ENCODE results near the gene MAN2B2.

The MAN2B2 gene

DNA sequence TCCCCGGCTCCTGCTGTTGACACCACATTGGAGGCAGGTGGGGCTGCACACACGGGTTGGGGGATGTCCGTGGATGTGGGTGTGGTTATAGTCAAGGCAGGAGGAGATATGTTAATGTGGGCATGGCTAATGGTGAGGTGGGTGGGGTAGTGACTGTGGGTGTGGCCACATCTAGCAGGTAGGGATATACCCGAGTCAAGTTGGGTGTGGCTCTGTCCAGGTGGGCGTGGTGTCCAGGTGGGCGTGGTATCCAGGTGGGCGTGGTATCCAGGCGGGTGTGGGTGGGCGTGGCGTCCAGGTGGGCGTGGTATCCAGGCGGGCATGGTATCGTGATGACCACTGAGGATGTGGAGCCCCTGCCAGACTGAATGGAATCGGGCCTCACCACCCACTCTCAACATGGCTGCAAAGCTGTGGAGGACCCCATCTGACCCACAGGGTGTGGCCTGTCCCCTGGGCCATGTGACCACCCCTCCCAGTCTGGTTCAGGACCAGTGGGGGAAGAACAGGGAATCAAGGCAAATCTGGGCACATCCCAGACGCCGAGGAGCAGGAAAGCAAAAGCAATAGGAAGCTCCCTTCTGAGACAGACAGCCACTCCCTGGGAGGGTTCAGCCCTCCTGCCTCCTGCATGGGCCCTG, 21.0 kb downstream of the MAN2B2 start:
- no peak for DNase-seq

DNA sequence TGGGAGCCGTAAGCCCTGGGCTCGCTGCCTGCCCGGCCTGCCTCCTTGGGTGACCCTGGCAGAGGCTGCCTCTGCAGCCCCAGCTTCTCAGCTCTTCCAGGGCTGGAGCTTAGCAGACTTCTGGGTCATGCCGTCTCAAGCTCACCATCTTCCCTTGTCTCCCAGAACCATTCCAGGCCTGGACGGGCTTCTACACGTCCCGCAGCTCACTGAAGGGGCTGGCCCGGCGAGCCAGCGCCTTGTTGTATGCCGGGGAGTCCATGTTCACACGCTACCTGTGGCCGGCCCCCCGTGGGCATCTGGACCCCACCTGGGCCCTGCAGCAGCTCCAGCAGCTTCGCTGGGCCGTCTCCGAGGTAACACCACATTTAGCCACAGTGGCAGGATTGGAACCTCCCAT, 22.0 kb downstream of the MAN2B2 start:
- no peak for DNase-seq

DNA sequence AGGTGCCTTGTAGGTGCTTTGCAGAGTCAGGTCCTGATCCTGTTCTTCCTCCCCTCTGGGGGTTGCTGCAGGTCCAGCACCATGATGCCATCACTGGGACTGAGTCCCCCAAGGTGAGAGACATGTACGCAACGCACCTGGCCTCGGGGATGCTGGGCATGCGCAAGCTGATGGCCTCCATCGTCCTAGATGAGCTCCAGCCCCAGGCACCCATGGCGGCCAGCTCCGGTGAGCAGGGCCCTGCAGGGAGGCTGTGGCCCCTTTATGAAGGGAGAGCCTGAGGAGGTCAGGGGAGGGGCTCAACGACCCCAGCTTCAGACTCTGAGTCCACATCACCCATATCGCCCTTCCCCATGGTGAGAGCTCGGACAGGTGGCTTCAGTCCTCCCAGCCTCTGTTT, 23.1 kb downstream of the MAN2B2 start:
- no peak for DNase-seq

DNA sequence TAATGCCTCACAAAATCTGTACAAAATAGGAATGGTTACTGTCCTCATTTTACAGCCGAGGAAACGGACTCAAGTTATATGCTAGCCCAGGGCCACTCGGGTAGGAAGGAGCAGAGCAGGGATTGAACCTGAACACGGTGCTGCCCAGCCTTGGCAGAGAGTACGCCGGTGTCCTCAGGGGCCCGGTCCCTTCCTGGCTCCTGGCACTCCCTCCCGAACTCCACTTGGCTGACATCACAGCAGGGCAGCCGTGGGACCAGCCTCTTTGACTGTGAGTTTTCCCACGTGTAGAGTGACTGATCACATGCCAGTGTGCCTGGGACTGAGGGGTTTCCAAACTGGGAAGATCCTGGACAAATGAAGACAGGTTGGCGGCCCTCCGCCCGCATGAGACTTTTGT, 23.7 kb downstream of the MAN2B2 start:
- no peak for DNase-seq

DNA sequence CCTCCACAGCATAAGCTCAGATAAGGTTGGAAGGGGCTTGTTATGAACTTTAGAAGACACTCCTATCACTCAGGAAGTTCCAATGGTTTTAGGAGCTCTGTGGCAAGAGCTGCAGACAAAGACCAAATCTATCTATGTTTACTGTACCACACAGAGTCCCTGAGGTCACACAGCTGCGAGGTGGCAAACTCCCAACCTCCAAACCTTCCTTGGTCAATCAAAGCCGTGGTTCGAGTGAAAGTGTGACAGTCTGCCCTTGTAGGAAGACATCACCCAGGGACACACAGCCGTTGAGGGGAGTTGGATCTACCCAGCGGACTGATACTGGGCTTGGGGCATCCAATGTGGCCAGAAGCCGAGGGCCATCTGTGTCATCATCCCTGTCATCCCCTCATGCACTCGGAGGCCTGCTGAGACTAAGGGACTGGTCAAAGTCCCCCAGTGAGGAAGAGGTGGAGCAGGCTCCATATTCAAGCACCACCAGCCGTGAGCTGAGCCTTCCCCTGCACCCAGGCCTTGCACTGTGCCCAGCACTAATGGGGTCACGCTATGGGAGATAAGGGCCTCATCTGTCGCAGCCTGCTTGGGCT, 26.8 kb downstream of the MAN2B2 start:
- no peak for DNase-seq

DNA sequence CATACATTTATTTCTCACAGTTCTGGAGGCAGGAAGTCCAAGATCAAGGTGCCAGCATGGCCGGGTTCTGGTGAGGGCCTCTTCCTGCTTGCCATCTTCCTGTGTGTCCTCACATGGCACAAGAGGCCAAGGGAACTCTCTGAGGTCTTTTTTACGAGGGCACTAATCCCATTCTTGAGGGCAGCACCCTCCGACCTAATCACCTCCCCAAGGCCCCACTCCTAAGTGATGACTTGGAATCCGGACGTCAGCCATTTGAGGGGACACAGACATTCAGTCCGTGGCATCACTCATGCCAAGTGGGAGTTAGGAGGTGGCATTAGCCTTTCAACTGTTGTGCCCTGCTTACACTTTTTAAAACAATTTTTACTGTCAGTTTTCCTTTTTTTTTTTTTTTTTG, 27.3 kb downstream of the MAN2B2 start:
- no peak for DNase-seq

DNA sequence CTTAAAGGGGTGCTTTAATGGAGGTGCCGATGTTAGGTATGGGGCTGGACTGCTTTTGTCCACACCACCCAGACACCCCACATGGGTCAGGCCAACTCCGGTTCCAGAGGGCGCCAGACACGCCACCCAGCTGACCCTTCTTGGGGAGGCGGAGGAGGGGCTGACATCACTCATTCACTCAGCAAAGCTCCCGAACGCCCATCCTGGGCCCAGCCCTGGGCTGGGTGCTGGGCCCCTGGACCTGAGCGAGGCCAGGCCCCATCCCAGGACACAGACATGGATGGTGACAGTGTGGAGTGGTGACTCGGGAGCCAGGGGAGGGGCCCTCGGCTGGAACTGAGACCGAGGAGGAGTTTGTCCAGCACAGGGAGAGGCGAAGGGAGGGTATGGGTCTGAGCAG, 28.1 kb downstream of the MAN2B2 start:
- DNase-seq = no peak

DNA sequence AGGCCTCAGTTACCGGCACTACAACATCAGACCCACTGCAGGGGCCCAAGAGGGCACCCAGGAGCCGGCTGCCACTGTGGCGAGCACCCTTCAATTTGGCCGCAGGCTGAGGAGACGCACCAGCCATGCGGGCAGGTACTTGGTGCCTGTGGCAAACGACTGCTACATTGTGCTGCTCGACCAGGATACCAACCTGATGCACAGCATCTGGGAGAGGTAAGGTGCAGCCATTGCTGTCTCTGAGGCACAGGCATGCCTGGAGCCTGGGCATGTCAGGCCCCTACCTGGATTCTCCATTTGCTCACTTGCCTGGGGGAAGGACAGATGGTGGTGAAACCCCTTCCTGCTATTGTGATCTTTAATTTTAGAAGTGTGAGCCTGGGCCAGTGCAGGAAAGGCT, 30.1 kb downstream of the MAN2B2 start:
- DNase-seq = no peak

DNA sequence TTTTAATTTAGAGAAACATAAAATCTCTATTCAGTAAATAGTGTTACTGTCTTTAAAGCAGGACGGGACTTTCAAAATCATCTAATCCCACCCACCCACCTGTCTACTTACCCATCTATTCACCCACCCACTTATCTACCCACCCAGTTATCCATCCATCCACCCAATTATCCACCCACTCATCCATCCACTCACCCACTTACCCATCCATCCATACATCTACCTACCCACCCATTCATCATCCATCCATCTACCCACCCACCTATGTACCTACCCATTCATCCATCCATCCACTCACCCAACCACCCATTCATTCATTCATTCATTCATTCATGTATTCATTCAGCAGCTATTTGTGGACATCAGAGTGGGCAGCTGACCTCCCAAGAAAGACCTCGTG, 30.6 kb downstream of the MAN2B2 start:
- no peak for DNase-seq

DNA sequence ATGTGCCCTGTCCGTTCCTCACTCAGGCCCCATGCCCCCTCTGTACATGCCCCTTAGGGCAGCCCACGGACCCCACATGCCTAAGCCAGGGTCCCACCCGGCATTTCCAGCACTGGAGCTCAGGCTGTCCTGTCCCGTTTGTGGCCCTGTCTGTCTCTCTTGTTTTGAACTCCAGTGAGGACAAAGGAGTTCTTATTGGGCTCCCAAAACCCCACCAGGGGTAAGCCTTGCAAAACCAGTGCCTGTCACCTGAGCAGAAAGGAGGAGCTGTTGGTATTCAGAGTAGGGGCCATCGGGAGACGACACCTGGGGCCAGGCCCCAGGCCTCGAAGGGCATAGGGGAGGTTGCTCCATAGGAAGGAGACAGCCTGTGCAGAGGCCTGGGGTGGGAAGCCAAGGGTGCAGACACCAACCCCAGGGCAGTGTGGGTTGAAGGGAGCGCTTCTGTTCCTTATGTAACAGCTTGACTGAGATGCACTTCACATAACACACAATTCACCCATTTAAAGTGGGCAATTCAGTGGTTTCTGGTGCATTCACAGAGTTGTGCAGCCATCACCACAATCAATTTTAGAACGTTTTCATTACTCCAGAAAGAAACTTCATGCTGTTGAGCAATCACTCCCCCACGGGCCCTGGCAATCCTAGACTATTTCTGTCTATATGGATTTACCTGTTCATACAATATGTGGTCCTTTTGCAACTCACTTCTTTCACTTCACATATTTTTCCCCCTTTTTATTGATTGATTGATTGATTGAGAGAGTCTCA, 31.7 kb downstream of the MAN2B2 start:
- no peak for DNase-seq

DNA sequence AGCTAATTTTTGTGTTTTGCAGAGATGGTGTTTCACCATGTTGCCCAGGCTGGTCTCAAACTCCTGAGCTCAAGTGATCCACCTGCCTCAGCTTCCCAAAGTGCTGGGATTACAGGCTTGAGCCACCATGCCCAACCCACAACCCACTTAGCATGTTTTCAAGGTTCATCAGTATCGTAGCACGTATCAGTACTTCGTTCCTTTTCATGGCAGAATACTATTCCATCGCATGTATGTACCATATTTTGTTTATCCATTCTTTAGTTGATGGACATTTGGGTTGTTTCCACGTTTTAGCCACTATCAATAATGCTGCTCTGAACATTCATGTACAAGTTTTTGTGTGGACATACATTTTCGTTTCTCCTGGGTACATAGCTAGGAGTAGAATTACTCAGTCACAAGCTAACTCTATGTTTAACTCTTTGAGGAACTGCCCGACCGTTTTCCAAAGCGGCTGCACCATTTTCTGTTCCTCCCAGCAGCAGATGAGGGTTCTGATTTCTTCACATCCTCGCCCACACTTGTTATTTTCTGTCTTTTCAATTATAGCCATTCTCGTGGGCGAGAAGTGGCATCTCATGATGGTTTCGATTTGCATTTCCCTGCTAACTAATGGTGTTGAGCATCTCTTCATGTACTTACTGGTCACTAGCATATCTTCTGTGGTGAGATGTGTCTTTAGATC, 32.5 kb downstream of the MAN2B2 start:
- DNase-seq = no peak

DNA sequence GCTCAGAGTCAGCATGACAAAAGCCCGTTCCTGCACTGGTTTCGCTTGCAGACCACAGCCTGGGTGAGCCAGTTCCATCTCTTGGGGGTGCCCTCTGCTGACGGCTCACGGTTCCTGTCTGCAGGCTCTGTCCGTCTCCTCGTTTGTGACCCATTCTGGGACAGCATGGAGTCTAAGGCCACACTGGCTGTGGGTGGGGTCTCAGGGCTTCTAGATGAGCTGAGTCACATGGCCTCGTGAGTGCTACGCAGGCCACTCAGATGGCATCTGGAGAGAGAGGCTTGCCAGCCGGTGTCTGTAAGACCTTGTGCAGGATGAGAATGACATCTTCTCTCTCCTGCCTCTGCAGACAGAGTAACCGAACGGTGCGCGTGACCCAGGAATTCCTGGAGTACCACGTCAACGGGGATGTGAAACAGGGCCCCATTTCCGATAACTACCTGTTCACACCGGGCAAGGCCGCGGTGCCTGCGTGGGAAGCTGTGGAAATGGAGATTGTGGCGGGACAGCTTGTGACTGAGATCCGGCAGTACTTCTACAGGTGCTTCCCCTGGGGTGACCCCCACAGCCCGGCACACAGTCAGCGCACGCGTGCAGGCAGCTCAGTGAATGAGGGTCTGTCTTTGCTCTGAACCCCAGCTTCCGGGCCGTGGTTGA, 33.9 kb downstream of the MAN2B2 start:
- no peak for DNase-seq

DNA sequence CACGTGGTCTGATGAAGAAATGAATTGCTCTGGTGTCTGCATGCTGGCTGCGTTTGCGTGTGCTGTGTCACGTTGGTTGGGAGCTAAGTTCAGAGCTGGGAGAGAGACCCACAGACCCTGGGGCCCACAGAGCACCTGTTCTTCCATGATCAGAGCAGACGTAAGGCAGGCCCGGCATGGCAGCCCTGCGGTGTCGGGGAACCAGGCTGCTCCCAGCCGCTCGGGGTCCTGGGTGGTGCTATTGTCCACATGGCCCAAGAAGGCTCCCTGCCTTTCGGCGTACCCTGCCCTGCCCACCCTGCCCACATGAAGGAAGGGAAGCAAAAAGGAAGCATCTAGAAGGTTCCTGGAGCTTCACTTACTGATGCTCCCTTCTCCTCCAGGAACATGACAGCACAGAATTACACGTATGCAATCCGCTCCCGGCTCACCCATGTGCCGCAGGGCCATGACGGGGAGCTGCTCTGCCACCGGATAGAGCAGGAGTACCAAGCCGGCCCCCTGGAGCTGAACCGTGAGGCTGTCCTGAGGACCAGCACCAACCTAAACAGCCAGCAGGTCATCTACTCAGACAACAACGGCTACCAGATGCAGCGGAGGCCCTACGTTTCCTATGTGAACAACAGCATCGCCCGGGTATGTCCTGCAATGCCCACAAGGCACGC, 34.6 kb downstream of the MAN2B2 start:
- DNase-seq = no peak

DNA sequence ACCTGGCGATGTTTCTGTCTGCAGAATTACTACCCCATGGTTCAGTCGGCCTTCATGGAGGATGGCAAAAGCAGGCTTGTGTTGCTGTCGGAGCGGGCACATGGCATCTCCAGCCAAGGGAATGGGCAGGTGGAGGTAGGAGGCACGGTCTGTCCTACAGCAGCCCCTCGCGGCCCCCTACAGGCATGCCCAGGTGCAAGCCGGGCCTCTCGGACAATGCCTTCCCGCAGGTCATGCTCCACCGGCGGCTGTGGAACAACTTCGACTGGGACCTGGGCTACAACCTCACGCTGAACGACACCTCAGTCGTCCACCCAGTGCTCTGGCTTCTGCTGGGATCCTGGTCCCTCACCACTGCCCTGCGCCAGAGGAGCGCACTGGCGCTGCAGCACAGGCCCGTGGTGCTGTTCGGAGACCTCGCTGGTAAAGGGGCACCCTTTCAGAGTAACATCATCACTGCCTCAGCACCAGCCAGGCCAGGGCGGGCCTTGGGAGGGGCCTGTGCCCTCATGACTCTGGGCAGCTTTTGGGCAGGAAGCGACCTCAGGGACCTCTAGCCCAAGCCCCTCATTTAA, 36.0 kb downstream of the MAN2B2 start:
- no peak for DNase-seq

DNA sequence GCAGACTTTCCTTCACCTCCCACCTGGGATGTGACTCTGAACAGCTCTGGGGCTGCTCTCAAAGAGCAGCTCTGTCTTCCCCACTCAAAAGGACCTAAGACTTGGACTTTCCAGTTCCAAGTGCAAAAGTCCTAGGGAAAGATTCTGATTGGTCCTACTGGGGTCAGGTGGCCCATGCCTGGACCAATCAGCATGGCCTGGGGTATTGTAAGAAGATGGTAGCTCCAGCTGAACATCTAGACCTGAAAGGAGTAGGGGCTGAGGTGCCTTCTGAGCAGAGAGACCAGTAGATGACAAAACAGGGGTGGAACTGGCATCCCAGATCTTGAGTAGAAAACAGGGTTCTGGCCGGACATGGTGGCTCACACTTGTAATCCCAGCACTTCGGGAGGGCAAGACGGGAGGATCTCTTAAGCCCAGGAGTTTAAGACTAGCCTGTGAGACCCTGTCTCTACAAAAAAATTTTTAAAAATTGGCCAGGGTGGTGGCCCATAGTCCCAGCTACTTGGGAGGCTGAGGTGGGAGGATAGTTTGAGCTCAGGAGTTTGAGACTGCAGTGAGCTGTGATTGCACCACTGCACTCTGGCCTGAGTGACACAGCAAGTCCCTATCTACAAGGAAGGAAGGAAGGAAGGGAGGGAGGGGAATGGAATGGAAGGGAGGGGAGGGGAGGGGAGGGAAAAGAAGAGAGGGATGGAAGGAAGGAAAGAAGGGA, 38.1 kb downstream of the MAN2B2 start:
- DNase-seq = no peak

DNA sequence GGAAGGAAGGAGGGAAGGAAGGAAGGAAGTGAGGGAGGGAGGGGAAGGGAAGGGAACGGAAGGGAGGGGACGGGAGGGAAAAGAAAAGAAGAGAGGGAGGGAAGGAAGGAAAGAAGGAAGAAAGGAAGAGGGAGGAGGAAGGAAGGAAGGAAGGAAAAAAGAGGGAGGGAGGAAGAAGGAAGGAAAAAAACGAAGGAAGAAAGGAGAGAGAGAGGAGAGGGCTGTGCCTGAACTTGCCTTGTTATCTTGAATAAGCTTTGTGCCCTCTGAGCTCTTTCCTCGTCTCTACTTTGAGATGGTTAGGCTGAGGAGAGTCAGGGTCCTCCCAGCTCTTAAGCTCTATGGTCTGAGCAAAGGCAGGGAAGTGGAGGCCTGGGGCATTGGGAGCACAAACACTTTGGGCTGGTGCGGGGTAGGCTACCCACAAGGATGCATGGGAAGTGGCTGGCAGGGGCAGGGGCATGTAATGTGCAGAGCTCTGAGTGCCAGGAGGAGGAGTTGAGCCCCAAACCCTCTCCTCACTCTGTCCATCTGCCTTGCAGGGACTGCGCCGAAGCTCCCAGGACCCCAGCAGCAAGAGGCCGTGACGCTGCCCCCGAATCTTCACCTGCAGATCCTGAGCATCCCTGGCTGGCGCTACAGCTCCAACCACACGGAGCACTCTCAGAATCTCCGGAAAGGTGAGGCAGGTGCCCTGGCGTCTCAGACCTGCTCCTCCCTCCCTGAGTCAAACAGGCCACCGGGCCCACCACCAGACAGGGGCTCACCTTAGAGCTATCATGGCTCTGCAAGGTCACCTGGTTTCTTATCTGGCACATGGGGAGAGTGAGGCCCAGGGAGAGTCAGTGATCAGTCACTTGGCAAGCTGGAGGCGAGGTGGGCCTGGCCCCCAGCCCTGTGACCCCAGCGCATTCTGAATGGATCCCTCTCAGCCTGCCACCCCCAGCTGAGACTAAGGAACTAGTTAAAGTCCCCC, 39.0 kb downstream of the MAN2B2 start:
- DNase-seq = no peak

DNA sequence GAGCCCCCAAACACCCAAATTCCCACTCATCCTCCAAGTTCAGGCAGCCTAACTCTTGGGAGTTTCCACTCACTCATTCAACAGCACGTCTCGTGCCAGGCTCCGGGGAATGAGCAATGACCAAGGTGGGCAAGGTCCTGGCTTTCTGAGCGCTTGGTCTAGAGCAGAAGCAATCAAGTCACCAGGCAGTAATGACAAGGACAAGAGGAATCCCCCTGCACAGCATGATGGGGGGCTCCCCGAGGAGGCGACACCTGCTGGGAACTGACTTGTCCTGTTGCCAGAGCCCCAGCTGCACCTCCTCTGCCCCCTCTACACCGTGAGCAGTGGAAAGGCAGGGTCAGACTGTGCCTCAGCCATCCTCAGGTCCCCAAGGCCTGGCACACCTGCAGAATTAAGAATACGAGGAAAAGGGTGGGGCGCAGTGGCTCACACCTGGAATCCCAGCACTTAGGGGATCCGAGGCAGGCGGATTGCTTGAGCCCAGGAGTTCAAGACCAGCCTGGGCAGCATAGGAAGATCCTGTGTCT, 39.8 kb downstream of the MAN2B2 start:
- no peak for DNase-seq

DNA sequence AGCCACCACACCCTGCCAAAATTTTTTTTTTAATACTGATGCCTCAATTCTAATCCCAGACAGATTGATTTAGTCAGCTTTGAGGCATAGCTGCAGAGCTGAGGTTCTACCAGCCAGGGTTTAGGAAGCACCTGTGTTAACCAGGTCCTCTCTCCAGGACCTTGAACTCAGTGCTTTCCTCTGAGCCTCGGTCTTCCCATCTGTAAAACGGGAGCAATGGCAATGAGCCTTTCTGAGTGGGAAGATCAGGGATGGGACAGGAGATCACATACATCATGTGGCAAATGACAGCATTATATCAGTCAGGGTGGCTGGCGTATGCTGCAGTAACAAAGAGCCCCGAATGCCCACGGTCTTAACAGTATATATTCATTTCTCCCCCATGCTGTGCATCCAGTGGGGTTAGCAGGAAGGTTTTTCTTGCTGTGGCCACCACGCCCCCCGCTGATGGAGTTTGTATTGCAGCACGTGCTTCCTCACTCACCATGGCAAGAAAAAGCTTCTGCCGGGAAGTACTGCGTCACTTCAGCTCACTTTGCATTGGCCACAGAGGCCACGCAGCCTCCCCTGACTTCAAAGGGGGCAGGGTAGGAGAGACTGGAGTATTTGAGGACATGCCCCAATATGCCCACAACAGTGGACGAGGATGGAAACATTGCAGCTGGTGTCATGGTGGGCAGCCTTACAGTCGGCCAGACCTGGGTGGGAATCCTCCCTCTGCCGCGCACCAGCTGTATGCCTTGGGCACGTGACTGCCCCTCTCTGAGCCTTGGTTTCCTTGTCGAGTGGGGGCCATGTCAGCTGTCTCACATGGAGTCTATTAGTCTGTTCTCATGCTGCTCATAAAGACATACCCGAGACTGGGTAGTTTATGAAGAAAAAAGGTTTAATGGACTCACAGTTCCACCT, 41.4 kb downstream of the MAN2B2 start:
- no peak for DNase-seq

DNA sequence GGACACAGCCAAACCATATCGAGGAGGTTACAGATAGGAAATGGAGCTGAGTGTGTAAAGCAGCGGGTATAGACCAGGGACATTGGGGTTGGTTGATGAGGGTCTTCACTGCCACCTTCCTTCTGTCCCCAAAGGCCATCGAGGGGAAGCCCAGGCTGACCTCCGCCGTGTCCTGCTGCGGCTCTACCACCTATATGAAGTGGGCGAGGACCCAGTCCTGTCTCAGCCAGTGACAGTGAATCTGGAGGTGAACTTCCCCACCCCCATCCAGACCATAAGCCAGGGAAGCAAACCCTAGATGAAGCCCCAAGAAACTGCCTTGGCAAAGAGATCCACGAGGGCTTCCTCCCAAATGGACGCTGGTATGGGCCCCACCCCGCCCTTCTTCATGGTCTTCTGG, 42.3 kb downstream of the MAN2B2 start:
- DNase-seq = no peak
